Measurements from ENCODE around the gene PLCL1. TPM values are rescaled to one million over a fixed set of nuclear protein-coding genes. Genes with fewer than 3 reads are reported as not detected.

PLCL1 gene
- total and polyA plus RNA-seq, 10 donors, result 0.54 to 6.5 (median 4.0) TPM

DNA sequence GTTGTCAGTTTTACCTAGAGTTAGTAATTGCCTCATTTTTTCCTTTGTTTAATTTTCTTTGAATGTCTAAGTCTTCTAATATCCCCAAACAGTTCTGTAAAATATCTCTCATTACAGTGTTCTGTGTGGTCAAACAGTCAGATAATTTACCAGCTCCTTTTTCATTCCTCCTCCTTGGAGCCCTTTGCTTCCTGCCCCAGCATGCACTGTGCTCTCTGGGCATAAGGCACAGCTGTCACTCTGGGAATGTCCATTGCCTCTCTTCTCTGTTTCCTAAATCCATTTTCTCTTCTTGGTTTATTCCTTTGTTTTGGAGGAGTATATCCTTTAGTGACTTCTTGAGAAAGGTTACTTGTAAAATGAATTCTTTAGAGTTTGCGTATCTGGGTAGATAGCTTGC lies 139.3 kb downstream of the PLCL1 start:
- Histone ChIP-seq H3K9me3 (no peaks in the 10 kb centered on the region), H3K27ac (no peak overlapping the region), H3K4me3 (no peak overlapping the region), H3K4me1 (no peaks in the 10 kb centered on the region), H3K27me3 (replicated peaks in 1 of 7) (peaks cover 0 to 4% (median 0%) of the 10 kb centered on the region in 7 donors), H3K36me3 (no peaks in the 10 kb centered on the region)
- no peak for TF ChIP-seq POLR2A (IDR thresholded peaks at IDR 0.05)
- no peak for TF ChIP-seq POLR2AphosphoS5 (IDR thresholded peaks at IDR 0.05)
- TF ChIP-seq, protein P1, sequence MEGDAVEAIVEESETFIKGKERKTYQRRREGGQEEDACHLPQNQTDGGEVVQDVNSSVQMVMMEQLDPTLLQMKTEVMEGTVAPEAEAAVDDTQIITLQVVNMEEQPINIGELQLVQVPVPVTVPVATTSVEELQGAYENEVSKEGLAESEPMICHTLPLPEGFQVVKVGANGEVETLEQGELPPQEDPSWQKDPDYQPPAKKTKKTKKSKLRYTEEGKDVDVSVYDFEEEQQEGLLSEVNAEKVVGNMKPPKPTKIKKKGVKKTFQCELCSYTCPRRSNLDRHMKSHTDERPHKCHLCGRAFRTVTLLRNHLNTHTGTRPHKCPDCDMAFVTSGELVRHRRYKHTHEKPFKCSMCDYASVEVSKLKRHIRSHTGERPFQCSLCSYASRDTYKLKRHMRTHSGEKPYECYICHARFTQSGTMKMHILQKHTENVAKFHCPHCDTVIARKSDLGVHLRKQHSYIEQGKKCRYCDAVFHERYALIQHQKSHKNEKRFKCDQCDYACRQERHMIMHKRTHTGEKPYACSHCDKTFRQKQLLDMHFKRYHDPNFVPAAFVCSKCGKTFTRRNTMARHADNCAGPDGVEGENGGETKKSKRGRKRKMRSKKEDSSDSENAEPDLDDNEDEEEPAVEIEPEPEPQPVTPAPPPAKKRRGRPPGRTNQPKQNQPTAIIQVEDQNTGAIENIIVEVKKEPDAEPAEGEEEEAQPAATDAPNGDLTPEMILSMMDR (IDR thresholded peaks at IDR 0.05 in 8 of 11, conservative IDR thresholded peaks at IDR 0.05 in 3 of 11), result no peak
- WGBS, 5 donors, result 92 to 100% (median 97%) methylated on average over 1 of the region's 1 CpG
- intact Hi-C loops (cut with DNase I; ENCODE audit: low total_unique reads), result no loop called here
- DNase-seq, result no peak

DNA sequence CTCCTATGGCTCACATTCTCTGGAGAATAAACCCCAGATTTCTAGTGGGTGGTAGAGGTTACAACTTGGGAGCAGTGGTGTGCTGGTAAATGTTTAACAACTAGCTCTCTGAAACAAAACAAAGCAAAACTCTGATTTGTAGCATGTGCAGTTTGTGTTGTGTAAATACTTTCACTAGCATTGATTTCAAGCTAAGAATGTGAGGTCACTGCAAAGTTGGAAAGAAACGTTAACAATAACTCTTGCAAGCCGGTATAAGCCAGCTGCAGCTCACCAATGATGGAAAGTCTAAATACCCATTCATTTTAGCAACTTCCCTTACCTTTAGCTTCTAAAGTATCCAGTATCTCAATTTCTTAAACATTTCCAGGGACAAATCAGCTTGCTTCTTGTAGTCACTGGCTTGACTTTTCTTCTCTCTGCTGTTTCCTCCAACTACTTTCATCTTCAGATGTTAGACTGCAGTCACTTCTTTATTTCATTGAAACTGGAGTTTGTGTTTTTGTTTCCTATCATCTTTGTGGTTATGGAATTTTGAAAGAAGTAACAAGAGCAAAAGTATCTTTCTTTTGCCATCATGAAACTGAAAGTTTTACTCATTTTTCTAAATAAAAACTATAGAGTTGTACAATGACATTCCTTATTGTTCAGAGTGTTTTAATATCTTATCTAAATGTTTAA lies 140.2 kb downstream of the PLCL1 start:
- DNase-seq, result no peak
- no peaks in the 10 kb centered on the region for H3K9me3 ChIP-seq
- no peaks in the 10 kb centered on the region for H3K36me3 ChIP-seq
- no peaks in the 10 kb centered on the region for H3K4me1 ChIP-seq
- TF ChIP-seq, protein P1 (IDR thresholded peaks at IDR 0.05 in 8 of 11, conservative IDR thresholded peaks at IDR 0.05 in 3 of 11), result no peak
- TF ChIP-seq POLR2AphosphoS5 (IDR thresholded peaks at IDR 0.05) (no peak), POLR2A (IDR thresholded peaks at IDR 0.05) (no peak)
- no peak overlapping the region for H3K4me3 ChIP-seq
- 57 to 82% (median 71%) methylated on average over 2 of the region's 2 CpGs for WGBS, 5 donors
- H3K27ac ChIP-seq, result no peak overlapping the region
- H3K27me3 ChIP-seq (replicated peaks in 1 of 7), result no peaks in the 10 kb centered on the region
- intact Hi-C loops (cut with DNase I; ENCODE audit: low total_unique reads), result no loop called here

DNA sequence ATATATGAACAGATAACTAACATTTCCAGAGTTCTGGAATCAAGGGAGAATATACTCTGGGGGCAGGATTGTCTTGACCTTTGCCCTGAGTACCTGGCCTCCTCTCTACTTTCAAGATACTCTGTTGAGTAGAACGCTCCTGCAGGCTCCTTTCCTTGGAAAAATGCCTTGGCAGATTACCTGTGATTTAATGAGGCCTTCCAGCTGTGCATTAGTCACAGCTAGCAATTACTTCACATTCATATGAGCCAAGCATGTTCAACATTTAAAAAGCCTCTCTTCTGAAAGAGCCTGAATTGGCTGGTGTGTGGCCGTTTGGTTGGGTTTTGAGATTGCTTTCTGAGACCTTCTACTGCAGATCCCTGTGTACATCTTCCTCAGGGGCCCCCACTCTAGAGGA lies 142.2 kb downstream of the PLCL1 start:
- H3K36me3 ChIP-seq, result no peaks in the 10 kb centered on the region
- DNase-seq, result no peak
- H3K4me1 ChIP-seq, result no peaks in the 10 kb centered on the region
- H3K27me3 ChIP-seq (replicated peaks in 1 of 7), result peaks cover 0 to 7% (median 0%) of the 10 kb centered on the region in 7 donors
- intact Hi-C loops (cut with DNase I; ENCODE audit: low total_unique reads), result no loop called here
- no peak overlapping the region for H3K27ac ChIP-seq
- 79 to 93% (median 87%) methylated on average over 2 of the region's 2 CpGs for WGBS, 5 donors
- H3K9me3 ChIP-seq, result no peaks in the 10 kb centered on the region
- H3K4me3 ChIP-seq, result no peak overlapping the region
- TF ChIP-seq POLR2A (IDR thresholded peaks at IDR 0.05) (no peak), POLR2AphosphoS5 (IDR thresholded peaks at IDR 0.05) (no peak)
- TF ChIP-seq, protein P1 (IDR thresholded peaks at IDR 0.05 in 8 of 11, conservative IDR thresholded peaks at IDR 0.05 in 3 of 11), result no peak

DNA sequence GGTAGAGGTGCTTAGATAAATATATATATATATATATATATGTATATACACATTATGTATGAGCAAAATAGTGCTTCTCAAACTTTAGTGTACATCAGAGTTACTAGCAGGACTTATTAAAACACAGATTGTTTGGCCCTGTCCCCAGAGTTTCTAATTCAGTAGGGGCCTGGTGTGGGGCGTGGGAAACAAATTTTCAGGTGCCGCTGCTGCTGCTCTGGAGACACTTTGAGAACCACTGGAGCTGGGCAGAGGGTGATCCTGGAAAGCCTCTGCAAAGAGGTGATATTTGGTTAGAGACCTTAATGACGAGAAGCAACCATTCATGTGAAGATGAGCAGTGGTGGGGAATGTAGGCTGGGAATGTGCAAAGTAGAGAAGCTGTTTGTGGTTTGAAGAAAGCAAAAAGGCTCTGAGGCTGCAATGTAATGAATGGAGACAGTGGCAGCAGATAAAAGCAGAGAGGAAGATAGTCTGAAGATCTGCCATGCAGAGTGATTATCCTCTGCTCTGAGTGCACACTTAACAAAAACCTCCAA lies 142.9 kb downstream of the PLCL1 start:
- no peak for DNase-seq
- intact Hi-C loops (cut with DNase I; ENCODE audit: low total_unique reads), result no loop called here
- no peaks in the 10 kb centered on the region for H3K36me3 ChIP-seq
- no peak for TF ChIP-seq POLR2A (IDR thresholded peaks at IDR 0.05)
- TF ChIP-seq, protein P1 (IDR thresholded peaks at IDR 0.05 in 8 of 11, conservative IDR thresholded peaks at IDR 0.05 in 3 of 11), result no peak
- no peak for TF ChIP-seq POLR2AphosphoS5 (IDR thresholded peaks at IDR 0.05)
- no peaks in the 10 kb centered on the region for H3K4me1 ChIP-seq
- no peaks in the 10 kb centered on the region for H3K9me3 ChIP-seq
- peaks cover 0 to 7% (median 0%) of the 10 kb centered on the region in 7 donors for H3K27me3 ChIP-seq (replicated peaks in 1 of 7)
- WGBS, 5 donors, result 64 to 95% (median 87%) methylated on average over 3 of the region's 3 CpGs
- H3K4me3 ChIP-seq, result no peak overlapping the region
- H3K27ac ChIP-seq, result no peak overlapping the region
